GM19025 (cell line): ENCODE results near the gene AFF3.
"Not testable (repeated sequence)": the region's sequence is repeated elsewhere in the genome, so short reads cannot be mapped to it uniquely, and the experiment has no call there.

ENCODE experiments used
- ATAC-seq: cut with Tn5 transposase; IDR thresholded peaks from one replicate; pipeline ENCODE4 v1.9.1; 2021; ENCODE audit warnings: mild to moderate bottlenecking, low read depth, moderate library complexity; ENCODE audit not compliant: unreplicated experiment

Gene AFF3

DNA sequence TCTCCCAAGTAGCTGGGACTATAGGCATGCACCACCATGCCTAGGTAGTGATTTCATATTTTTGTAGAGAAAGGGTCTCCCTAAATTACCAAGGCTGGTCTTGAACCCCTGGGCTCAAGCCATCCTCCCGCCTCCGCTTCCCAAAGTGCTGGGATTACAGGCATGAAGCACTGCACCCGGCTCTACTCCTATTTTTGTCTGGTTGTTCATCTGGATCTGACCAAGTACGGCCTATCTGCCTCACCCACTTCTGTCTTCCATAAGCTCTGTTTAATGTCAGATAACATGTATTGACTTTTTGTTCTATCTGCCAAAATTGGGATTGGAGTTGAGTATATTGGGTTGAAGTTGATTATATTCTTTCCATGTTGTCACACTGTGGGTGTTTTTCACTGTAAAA lies 198.4 kb downstream of the AFF3 start:
- no peak for ATAC-seq

DNA sequence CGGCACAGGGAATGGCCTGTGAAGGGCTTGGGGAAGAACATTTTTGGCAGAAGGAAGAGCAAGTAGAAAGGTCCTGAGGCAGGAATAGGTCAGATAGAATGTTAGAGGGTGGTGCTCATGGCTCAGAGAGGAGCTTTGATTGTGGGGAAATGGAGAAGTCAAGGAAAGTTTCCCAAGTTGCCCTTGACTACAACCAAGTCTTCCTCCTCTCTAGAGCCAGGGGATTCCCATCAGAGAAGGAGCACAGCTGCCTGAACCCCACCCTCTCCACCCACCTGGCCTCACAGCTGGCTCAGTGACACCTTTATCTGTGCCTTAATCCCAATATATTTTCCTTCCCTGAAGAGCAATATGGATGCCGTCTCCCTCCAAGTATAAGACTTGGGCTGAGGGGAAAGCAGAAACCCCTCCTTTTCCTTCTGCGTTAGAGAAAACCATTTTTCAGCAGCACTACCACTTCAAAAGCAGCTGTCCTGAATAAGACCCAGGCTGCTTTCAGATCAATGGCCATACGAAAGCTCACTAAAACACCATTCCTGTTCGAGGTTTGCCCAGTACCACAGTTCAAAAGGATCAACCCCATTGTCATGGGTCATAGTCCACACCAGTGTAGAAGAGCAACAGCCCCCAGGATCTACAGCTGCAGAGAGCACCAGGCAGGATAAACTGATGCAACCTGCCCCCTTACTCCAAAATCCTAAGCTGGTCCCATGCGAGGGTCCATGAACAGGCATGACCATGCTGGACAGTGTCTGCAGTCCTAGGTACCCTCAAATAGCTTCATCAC lies 199.6 kb downstream of the AFF3 start:
- no peak for ATAC-seq

DNA sequence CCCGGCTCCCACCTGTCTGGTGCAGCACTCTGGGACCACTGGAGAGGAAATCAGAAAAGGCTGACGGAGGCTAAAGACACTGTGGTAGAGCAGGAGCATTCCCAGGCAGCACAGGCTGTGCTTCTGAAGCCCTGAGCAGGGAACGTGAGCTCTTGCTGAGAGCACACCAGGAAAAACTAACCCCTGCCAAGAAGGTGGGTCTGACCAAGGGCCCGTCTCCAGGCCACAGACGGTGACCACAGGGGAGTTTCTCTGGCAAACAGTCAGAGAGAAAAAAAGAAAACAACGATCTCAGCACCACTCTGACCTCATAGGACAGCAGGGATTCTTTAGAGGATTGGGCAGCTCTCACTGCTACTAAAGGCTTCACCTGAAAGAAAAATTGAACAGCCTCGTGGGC lies 201.4 kb downstream of the AFF3 start:
- ATAC-seq, result no peak

DNA sequence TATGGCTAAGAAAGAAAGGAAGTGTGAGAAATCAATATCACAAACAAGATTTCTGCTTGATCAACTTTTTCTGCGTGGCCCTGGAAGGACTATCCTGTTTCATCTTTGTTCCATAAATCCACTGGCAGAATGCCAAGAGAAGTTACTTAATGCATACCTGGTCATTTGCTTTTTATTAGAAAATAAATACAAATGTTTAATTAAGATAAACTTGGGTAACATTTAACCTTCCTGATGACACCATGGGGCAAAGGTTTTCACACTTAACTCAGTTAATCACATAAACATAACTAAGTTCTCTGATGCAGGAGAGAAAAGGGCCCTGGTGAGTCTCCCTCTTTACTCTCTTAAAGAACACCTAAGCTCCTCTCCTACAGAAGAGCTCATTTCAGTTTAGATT lies 203.3 kb downstream of the AFF3 start:
- no peak for ATAC-seq

DNA sequence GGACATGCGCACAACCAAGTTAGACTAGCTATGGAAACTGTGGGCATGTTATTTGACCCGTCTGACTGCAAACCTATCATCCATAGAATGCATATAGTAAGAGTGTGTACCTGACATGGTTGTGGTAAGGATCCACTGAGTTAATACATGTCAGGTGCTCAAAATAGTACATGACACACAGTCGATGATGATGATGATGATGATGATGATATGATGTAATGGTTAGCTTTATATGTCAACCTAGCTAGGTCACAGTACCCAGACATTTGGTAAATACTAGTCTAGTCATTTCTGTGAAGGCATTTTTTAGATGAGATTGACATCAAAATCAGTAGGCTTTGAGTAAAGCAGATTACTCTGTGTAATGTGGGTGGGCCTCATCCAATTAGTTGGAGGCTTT lies 204.1 kb downstream of the AFF3 start:
- no peak for ATAC-seq

DNA sequence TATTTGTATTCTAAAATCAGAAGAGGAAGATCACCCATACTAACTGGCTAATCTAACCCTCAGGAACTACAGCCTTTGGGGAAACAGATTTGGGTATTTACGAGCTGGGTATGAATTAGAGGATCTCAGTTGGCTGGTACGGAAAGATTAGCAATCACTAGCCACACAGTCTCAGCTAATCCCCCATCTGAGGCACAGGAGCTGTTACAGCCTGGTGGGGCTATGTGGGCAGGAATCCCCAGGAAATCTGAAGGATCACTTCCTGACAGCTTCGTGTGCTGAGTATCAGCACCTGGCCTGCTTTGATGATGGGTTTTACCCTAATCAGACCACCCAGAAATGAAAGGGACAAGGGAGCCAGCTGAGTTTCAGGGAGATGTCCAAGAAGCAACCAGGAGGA lies 206.3 kb downstream of the AFF3 start:
- ATAC-seq, result no peak

DNA sequence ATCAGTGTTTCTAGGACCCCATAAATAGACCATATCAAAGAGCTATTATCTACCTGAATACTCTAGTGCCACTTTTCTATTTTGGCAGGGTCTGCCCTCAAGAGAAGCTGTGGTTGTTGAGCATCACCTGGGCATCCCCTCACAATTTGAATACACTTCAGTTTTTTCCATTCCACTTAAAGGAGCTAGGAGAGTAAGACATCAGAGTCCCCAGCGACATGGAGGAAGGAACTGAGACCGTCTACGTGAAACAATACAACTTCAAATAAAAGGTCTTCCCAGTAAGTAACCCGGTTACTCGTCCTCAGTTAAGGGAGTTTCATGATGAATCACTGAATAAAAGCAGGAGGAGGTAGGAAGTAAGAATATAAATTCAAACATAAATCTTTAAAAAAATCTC lies 206.7 kb downstream of the AFF3 start:
- ATAC-seq, result no peak

DNA sequence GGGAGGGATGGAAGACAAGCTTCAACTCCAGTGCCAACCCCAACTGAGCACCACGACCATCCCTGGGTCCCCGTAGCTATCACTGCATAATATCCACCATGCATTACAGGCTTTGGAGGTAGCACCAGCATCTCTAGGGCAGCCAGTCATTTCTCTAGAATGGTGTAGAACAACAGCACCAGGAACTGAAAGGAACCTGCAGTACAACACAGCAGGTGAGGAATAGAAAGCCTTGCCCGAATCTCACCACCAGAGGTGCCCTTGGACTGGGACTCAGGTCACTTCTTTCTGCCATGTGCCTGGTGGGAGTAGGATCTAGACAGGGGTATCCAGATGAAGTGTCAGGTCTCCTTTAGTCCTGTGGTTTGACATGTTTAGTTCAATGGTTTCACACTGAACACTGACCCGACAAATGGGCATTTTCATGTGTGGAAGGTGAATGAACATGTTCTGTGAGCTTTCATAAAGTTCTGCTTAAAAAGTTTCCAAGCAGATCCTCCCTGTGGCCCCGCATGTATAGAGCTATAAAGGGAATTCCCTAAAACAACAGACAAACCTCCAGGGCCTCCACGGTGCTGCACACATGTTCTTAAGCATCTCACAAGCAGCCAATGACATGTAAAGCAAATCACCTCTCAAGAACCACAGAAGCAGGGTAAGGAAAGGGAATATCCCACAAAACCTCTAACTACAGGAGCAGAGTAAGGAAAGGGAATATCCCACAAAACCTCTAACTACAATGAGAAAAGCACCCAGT lies 208.3 kb downstream of the AFF3 start:
- no peak for ATAC-seq

DNA sequence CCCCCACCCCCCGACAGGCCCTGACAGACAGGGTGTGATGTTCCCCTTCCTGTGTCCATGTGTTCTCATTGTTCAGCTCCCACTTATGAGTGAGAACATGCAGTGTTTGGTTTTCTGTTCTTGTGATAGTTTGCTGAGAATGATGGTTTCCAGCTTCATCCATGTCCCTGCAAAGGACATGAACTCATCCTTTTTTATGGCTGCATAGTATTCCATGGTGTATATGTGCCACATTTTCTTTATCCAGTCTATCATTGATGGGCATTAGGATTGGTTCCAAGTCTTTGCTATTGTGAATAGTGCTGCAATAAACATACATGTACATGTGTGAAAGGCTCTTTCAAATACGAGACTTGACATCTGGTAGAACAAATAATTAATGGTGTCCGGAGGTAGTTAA lies 208.9 kb downstream of the AFF3 start:
- ATAC-seq, result not testable (repeated sequence)

DNA sequence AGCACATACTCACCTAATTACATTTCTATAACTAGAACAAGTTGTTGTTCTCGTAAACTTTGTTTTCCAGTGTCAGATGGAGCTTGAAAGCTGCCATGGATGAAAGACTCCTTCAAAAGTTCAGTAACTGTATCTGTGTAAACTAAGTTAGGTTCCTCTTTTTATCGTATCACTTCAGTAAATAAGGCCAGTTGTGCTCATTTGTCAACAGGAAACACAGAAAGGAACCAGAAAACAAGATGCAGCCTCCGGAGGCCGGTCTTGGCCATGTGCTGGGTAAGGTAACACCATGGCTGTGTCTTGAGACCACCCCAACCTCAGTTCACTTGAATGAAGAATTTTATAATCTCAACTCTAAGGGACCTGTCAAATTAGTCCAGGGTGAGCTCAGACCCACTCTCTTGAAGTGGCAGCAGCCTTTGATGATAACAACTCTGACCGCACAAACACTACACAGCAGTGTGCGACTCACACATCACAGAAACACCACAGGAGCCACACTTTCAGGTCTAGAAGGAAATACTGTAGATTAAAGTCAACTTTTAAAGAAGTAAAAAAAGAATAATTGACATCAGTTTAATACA lies 213.8 kb downstream of the AFF3 start:
- ATAC-seq, result no peak

DNA sequence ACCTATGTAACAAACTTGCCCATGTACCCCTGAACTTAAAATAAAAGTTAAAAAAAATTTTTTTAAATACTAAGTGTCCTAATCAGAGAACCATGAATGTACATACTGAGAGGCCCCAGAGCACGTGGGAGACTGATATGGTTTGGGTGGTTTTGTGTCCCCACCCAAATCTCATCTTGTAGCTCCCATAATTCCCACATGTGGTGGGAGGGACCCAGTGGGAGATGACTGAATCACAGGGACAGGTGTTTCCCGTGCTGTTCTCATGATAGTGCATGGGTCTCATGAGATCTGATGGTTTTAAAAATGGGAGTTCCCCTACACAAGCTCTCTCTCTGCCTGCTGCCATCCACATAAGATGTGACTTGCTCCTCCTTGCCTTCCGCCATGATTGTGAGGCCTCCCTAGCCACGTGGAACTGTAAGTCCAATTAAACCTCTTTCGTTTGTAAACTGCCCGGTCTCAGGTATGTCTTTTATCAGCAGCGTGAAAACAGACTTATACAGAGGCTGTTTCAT lies 214.6 kb downstream of the AFF3 start:
- not testable (repeated sequence) for ATAC-seq

DNA sequence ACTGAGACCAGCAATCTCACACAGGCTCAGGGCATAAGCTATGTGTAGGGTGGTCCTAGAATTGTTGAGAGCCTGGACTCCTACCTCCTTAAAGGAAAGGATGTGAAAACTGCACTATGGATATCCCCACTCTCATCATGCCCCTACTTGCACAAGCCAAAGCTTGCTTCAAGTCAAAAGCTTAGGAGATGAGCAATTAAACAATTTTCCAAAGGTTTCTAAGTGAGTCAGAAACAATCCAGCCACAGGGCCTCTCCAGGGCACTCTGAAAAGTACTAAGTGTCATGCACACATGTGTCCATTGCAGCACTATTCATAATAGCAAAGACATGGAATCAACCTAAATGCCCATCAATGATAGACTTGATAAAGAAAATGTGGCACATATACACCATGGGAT lies 215.4 kb downstream of the AFF3 start:
- ATAC-seq, result no peak

DNA sequence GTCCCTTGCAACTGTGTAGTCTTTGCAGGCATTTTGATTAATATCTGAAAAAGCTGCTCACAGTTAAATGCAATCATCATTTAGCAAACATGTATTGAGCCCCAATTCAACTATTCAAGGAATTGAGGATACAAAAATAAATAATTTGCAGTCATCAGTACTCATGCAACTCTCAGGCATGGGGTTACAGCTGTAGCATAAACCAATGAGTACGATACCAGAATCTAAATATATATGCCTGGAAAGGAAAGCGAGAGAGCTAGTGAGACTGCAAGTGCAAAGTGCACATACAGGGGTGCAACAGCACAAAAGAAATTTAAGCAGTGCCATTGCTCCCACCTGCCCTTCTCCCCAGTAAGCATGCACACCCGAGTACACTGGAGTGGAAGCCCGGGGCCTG lies 216.4 kb downstream of the AFF3 start:
- ATAC-seq, result no peak

DNA sequence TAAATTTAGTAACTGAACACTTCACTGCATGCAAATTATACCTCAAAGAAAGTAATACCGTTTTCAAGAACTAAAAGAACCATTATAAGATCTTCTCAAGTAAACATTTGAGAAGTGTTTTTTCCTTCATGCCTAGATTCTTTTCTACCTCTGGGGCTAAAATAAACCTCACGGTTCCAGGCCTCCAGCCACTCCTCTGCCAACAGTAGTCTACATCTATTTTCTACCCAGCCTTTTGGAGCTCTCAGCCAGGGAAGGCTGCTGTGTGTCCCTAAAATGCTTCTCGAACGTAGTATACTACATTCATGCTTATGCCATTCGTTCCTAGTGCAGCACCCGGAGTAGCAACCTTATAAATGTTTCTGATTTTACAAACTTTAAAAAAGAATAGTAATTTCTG lies 219.7 kb downstream of the AFF3 start:
- ATAC-seq, result no peak

DNA sequence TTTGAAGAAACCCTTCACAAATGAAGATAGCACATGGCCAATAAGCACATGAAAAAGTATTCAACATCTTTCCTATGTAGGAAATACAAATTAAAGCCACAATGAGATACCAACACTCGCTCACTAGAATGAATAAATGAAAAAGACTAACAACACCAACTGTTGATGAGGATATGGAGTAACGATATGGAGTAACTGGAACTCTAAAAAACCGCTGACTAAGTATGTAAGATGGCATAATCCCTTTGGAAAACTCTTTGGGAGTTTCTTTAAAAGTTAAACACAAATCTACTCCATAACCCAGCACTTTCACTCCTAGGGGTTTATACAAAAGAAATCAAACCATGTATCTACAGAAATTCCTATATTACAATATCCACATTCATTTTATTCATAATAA lies 220.5 kb downstream of the AFF3 start:
- no peak for ATAC-seq

DNA sequence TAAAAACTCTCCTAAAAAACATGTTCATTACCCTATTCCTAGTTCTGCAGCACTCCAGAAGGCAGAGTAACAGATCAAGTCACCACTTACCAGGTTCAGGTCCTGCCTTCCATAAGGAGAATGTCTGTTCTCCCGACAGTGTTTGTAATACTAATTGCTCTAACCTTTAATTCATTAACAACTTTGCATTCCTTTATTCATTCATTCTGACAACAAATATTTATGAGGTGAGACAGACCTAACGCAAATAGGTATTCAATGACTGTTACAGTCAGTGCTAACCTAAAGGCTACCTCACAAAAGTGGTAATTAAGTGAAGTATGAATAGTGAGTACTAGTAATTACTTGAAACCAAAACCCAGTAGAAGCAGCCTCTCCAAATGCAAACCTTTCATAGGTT lies 224.0 kb downstream of the AFF3 start:
- ATAC-seq, result no peak

DNA sequence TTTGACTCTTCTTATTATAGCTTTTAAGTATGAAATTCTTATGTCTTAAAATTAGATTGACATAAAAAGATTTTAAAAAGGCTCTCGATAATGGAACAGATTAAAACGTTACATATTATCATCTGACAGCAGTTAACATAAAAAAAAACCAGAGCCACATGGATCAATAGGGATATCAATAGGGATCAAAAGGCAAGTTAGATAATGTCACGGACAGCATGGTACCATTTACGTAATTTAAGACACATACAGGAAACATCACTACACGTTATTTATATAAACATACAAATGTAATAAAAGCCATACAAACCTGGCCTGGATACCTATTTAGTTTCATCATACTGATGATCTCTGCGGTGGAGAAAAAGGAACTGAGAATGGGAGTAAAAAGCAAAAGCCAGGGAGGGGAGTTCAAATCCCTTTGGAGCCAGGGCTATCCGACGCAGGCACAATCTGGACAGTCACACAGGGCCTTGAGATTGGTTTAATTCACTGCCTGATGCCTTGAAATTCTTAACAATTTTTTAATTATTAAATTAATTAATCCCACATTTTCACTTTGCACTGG lies 227.2 kb downstream of the AFF3 start:
- ATAC-seq, result no peak

DNA sequence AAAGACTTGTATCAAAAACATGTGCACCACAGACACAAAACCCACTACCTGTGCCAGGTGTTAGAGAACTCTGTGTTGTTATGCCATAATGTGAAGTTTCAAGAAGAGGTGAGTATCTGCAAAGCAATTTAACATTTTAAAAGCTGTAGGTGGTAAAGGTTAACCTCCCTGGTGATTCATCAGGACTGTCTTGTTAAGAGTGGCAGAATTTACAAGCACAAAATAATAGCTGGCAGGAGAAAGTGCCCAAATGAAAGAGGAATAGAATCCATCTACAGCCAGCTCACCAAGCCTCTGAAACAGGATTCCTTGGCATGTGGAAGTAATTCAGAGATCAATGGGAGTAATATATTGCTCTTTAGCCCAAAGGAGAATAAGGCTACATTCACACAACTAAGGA lies 230.7 kb downstream of the AFF3 start:
- ATAC-seq, result no peak

DNA sequence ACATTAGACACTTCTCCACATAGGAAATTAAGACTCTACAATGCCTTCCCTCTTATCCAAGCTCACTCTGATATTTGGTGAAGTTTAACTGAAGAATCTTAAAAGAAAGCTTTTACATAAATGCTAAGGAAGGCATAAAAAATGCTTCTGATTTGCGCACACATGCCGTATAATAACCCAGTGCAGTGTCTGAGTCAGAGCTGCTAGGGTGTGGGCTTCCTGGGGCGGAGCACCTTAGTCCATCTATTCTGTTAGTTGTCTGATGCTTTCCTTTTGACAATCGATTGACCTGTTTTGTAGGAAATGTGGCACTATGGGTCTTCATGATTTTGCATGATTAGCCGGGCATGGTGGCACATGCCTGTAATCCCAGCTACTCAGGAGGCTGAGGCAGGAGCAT lies 231.5 kb downstream of the AFF3 start:
- no peak for ATAC-seq

DNA sequence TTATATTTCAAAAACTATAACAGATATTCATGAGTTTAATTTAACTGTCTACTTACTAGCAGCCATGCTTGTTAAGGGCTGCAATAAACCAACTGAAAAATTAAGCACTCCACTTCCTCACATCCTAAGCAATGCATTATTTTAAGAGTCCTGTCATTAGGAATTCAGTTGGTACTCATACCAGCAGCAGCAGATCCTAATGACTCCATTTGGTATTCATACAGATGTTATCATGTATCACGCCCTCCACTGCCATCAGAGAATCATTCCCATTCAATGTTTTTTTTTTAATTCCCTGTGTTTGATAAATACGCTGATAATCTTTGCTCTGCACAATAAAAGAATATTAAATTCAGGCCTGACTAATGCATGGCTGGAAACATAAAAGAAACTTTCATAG lies 236.8 kb downstream of the AFF3 start:
- ATAC-seq, result no peak

DNA sequence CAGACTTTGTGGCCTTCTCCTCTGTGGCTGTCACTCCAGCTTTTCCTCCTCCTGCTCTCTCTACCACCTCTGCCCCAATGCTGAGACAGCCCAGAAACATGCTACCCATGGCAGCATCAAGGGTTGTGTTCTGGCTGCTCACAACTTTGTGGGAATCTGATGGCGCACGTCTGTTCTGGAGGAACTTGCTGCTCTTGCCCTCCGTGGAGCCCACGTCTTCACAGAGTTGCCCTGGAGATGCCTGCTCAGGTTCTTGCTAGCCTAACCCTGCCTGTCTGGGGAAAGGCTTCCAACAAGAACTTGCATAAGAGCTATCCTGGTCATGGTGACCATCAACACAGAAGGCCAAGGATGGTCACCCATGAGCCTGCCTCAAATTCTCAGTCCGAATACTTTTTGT lies 237.4 kb downstream of the AFF3 start:
- ATAC-seq, result no peak
